Stimulated activated CD8-positive, alpha-beta memory T cell treated with anti-CD3 and anti-CD28 coated beads, Interleukin-7, amount 100 ng/mL, for 24 hours (primary cell): ENCODE data around the gene MAP3K5.
"Not testable (repeated sequence)": the region's sequence is repeated elsewhere in the genome, so short reads cannot be mapped to it uniquely, and the experiment has no call there.

ENCODE experiments used
- DNase-seq: peaks from one replicate; pipeline ENCODE4 v3.0.0-alpha.2; 2020; ENCODE audit warnings: low read depth

MAP3K5 gene

GRCh38 chr6:136793363-136793762 is 1.1 kb upstream of the MAP3K5 start:
- no peak for DNase-seq

DNA sequence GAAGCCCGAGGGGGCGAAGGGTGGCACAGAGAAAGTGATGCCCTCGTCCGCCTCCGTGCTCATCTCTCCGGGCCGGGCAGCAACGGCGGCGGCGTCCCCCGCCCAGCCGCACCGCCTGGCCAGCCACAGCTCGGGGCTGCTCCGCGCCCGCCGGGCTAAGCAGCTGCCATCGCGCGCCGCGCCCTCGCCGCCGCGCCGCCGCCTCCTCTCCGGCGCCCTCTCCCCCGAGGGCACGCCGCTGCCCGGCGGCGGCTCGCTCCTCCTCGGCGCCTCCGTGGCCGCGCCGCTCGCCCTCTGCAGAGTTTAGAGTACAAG is 225 bp downstream of the MAP3K5 start:
- no peak for DNase-seq

DNA sequence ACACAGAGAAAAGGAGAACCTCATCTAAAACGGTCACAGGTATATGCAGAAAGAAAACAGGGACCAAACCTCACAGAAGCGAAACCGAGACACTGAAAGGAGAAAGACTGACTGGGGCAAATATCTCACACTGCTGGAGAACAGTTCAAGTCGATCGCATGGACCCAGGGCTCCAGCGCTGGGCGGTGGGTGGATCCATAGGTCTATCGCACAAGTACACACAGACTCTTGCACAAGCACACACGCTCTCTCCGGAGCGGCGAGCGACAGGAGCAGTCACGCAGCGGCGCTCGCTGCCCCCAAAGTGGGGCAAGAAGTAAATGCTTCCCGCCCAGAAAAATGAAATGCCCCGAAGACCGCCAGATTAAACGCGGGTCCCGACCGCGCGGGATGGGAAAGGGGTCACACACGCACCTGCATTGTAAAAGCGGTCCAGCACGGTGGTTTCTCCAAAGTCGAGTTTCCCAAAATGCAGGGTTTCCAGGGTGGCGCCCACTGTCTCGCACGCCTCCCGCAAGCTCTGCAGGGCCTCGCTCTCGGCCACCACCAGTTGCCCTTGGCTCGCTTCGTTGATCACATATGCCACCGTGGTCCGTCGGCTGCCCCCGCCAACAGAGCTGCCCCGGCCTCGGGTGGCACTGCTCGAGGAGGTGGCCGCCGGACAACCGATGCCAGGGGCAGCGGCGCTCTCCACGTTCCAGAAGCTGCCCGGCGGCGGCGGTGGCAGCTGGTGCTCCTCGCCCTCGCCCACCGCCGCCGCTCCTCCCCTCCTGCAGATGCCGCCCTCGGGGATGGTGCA is 782 bp downstream of the MAP3K5 start:
- no peak for DNase-seq

DNA sequence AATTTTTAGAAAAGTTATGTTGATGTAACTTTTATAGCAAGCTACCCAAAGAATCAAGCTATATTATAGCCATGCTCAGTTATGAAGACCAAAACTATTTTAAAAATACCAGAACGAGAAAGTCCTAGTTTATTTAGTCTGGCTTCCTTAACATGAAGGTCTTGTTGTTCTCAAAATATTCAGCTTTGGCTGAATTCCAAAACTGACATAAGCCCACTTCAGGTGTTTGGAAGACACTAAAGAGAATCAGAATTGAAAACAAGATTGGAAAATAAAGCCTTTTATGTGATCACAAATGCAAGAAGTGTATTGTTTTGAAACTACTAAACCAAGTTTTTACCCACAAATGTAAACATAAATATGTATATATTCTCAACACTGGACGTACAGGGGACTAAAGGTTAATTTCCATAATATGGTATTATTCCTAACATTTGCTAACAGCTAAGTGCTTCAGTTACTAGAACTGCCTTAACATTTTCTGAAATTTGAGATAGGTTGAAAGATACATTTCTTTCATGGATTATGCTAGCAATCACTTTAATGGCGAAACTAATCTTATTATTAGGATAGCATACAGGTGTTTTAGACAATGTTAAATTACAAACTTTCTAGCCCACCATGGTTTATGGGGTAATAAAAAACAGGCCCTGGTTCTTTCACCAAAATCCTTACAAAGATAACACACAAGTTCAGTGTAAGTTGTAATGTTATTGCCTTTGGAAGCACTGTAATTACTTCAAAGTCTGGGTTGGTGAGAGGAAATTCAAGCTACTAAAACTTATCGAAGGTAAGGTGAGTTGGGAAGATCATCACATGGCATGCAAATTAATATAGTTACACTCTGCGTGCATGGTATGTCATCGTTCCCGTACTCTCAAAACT is 1.6 kb downstream of the MAP3K5 start:
- no peak for DNase-seq

- not testable (repeated sequence) for DNase-seq
Observed at GRCh38 chr6:136789440-136789839, 2.8 kb downstream of the MAP3K5 start.

DNA sequence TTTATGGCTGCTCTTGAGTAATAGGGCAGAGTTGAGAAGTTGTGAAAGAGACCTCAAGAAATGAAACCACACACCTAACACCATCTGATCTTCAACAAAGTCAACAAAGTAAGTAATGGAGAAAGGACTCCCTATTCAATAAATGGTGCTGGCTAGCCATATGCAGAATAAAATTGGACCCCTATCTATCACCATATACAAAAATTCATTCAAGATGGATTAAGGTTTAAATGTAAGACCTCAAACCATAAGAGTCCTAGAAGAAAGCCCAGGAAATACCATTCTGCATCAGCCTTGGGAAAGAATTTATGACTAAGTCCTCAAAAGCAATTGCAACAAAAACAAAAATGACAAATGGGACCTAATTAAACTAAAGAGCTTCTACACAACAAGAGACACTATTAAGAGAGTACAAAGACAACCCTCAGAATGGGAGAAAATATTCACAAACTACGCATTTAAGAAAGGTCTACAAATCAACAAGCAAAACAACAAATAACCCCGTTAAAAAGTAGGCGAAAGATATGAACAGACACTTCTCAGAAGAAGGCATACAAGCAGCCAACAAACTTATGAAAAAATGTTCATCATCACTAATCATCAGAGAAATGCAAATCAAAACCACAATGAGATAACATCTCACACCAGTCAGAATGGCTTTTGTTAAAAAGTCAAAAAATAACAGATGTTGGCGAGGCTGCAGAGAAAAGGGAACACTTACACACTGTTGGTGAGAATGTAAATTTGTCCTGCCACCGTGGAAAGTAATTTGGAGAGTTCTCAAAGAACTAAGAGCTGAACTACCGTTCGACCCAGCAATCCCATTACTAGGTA is 4.0 kb downstream of the MAP3K5 start:
- DNase-seq: no peak

GRCh38 chr6:136787726-136788068 is 4.6 kb downstream of the MAP3K5 start:
- no peak for DNase-seq

DNA sequence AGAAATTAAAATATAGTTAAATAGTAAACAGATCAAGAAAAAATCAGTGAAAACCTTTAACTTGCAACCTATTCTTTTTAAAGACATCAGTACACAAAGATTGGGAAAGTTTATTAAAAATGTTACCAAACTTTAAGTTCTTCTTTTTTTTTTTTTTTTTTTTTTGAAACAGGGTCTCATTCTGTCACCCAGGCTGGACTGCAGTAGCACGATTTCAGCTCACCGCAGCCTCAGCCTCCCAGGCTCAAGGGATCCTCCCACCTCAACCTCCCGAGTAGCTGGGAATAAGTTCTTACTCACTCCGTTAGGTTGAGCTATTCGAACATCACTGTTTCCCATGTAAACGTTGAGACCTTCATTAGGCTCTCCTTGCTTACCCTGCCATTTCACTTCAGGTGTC is 5.6 kb downstream of the MAP3K5 start:
- DNase-seq: no peak

DNA sequence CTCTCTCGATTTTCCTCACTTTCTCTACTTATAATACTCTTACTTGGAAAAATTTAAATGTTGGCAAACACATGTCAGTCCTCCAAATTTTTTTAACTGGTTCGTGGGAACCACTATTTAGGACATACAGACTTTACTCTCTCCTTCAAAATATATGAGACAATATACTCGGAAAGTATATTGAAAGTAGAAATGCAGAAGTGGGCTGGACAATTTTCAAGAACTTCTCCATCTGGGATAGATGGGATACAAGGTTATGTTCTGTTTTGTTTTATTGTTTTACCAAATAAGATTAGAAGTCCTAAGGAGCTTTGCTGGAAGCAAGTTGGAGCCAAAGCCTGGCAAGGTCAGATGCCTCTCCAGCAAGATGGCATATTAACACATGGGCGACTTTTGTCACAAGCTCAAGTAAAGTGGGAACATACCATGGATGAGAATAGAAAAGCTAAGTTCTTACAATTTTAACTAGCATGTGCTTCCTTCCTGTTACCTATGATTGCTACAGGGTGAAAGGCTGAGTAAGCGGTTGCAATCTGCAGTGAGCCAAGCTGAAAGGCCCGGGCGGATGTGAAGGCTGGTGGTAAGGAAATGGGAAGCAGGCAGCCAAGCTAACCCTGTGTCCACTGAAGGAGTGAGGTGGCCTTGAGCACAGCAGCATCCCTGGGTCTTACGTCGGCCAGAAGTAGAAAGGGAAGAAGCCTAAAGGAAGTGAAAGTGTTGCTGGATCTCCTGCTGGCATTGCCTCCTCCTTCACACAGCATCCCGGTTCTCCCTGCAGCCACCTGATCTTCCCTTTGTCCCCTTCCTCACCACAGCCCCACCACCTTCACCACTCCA is 7.1 kb downstream of the MAP3K5 start:
- no peak for DNase-seq

- DNase-seq: no peak
Observed at GRCh38 chr6:136784271-136784664, 8.0 kb downstream of the MAP3K5 start.

DNA sequence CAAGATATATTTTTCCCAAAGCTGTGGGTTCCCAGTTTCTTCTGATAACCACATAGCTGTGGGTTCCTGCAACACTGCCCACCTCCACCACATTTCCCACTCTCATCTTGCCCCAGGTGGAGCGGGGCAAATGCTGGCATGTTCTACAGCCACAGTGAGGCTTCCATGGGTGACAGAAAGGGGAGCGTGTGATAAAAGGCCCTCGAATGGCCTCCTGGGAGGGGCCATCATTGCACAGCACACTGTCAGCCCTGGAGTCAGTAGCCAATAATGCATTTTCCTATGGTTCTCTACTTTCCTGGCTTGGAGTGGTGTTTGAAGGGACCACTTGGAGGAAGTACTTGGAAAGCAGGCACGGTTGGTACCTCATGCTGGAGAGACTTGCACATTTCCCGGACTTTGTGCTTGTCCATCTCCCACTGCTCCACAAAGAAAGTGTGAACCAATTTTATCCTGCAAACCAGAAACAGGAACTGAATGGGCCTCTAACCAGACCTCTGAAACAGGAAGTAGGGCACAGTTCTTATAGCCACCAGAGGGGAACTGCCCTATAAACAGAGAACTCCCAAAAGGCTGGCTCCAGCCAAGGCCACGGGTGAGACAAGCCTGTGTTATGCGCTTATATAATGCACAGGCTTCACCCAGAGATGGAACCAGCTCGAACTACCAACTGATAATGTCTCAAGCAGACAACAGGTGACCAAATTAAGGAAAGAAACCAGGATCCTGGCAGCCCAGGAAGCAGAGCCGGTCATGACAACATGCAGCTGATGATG is 8.6 kb downstream of the MAP3K5 start:
- no peak for DNase-seq

- DNase-seq: no peak
Observed at GRCh38 chr6:136783021-136783420, 9.3 kb downstream of the MAP3K5 start.

GRCh38 chr6:136782021-136782770 is 10.1 kb downstream of the MAP3K5 start:
- DNase-seq: no peak

DNA sequence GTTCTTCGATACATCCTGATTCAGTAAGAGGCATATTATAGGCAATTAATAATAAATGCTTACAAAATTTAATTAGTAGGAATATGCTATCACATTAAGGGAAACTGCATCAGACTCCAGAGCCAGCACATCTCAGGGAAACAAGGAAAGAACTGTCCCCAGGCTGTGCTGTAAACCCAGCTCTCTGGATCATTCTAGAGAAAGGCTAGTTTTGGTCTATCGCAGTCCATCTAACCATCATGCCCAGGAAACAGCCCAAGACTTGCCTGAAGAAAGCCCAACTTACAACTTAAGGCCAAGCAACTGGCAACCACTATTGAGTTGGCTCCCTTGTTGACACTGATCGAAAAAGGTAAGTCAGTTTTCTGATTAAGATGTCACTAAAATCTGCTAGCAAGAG is 11.3 kb downstream of the MAP3K5 start:
- DNase-seq: no peak

DNA sequence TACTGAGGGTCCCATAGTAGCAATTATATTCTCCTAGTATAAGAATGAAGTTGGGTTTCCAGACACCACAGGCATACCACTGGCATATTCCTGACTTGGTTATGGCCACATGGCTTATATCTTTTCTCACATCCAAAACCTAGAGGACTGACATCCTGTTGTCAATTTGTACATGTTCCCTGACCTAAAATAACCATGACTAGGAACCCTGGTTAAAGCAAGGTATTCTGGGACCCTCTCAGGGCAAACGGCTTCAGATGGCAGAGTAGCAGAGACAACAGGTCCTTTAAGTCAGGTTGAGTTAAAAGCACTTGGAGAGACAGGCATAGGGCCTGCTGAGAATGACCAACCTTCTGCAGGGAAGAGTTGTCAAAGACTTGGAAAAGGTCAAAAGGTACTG is 12.6 kb downstream of the MAP3K5 start:
- no peak for DNase-seq

DNA sequence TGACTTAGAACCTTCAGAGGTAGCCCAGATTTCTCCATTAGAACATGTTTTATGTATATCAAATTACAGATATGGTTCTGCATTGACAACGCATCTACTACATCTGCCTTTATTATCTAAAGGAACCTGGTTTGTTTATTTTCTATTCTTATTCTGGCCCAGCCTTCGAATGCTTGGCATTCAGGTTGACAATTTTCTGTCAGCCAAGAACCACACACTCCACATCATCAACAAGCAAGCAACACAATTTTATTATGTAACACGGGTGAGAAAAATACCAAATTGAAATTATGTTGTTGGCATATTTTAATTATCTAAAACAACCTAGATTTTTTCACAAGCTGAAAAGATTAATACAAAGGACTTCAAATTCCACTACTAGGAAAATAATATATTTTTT is 14.6 kb downstream of the MAP3K5 start:
- no peak for DNase-seq

DNA sequence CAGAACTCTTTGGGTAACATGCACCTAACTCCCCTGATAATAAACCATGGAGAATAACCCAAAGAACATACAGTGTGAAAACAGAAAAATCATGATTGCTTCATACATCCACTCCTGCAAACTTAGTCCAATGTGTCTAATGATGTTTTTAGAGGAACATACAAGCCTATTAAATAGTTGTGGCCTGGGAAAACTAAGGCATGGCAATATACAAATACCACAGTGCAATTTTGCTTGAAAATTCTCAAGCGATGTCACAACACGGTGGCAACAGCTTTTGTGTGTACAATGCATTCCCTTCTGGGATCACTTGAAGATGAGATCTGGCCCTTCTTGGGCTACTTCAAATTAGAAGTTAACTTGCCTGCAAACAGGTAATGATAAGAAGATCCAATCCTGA is 16.7 kb downstream of the MAP3K5 start:
- DNase-seq: no peak

DNA sequence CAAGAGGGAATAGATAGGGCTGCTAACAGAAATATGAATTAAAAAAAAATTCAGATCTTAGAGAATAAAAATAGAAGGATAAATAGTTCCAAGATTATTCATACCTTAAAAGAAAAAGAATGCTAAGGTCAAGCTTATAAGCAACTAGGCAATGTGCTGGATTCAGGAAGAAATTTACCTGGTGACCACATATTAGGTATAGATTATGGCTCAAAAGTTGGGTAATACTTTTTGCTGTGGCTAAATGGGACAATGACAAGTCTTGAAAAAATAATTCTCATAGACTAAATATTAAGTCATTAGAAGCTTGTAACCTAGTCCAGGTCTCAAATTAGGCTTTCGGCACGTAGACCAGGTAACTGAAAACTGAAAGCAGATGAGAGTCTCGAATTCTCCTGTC is 17.2 kb downstream of the MAP3K5 start:
- DNase-seq: no peak

- DNase-seq: no peak
Observed at GRCh38 chr6:136774228-136775041, 17.8 kb downstream of the MAP3K5 start.

DNA sequence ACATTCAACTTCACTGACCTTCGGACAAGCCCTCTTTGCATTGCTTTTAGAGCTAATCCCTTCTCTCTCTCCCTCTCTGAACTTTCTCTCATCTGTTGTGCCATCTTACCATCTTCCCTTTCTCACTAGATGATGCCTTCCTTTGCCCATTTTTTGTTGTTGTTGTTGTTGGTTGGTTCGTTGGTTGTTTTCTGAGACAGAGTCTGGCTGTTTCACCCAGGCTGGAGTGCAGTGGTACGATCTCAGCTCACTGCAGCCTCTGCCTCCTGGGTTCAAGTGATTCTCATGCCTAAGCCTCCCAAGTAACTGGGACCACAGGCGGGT is 18.8 kb downstream of the MAP3K5 start:
- DNase-seq: no peak
